GM23338 (cell line): ENCODE data around the gene GPR61.

Source experiments
- EZH2phosphoT487 ChIP-seq: fragments of 200-600 bp; sonication (generic); IDR thresholded peaks from one replicate; pipeline ENCODE4 v1.8.1; 2018; ENCODE audit warnings: antibody characterized with exemption; ENCODE audit not compliant: unreplicated experiment
- POLR2AphosphoS5 ChIP-seq: IDR thresholded peaks from 2 replicates; pipeline ENCODE4 v1.6.1; 2016; ENCODE audit warnings: antibody characterized with exemption, low read depth

DNA sequence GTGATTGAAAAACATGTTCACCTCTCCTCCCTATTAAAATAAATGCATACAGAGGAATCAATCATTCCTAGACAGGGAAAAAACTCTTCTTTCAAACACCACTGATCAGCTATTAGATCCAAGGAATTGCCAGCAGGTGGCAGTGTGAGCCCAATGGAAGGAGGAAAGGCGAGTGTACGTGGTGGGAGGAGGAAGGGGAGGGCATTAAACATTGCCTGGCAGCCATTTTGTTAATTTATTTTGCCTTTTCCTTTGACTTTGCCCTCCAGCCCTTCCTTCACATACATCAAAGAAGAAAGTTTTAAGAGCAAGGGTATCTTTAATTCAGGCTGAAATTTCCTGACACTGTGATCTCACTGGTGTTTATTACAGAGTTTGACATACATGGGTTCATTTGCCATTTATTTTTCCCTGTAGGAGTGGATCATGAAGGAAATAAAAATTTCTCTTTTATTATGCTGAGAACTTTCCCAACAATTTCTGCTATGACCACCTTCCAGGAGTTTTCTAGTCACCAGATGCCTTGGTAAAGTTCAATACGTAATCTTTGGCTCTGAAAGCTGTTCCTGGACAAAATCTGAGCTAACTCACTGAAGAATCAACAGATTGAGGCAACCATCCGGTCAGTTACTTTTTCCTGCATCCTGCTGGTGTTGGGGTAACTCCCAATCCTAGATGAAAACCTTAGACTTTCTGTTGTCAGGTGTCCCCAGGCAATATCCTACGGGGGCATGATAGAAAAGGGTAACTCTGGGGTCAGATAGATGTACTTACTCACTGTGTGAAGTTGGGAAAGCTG is 6.8 kb downstream of the GPR61 start:
- TF ChIP-seq EZH2phosphoT487 (no peak), POLR2AphosphoS5 (no peak)
